GM19043 (cell line): ENCODE data around the gene HOXC12.

ENCODE experiments used
- ATAC-seq: cut with Tn5 transposase; IDR thresholded peaks from one replicate; pipeline ENCODE4 v1.9.1; 2021; ENCODE audit warnings: low read depth; ENCODE audit not compliant: unreplicated experiment

Gene HOXC12

GRCh38 chr12:53992377-53992889 is 37.7 kb downstream of the HOXC12 start:
- ATAC-seq, result no peak

GRCh38 chr12:53993162-53994008 is 38.7 kb downstream of the HOXC12 start:
- ATAC-seq, result no peak

DNA sequence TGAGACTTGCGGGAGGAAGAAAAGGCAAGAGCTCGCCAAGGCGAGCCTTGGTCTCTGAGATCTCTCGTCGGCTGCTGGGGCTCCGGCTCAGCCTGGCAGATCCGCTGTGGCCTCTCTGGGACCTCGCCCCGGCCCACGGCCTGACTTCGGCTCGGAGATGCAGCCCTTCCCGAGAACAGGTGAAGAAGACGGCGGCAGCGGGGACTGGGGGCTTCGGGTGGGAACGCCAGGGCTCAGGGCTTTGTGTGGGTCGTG is 39.2 kb downstream of the HOXC12 start:
- ATAC-seq, result no peak

DNA sequence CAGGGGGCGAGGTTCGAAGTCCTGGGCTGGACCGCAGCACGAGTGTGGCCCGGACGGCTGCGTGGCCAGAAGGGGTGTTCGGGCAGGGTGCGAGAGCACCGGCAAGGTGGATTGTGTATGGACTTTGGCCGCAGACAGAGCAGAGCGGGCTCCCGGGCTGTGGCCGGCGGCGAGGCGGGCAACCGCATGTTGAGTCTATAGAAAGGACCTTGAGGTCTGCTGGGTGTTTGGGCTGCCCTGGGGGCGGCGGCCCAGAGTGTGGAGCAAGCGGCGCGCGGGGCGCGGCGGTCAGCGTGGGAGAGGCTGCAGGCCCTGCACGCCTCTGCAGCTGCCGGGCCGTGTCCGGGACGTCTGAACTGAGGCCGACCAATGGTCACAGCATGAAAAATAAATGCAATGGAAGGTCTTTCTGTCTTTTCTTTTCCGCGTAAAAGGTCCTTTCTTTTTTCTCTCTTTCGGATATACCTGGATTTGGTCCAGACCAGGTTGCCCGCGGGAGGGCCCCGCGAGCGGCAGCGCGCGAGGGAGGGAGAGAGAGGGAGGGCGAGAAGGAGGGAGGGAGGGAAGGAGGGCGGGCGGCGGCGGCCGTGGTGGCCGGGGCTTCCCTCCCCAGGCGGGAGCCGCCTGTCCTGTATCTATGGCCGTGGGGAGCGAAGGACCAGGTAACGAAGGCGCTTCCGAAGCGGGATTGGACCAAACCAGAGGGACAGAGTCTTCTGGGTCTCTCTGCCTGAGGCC is 39.7 kb downstream of the HOXC12 start:
- ATAC-seq, result no peak

DNA sequence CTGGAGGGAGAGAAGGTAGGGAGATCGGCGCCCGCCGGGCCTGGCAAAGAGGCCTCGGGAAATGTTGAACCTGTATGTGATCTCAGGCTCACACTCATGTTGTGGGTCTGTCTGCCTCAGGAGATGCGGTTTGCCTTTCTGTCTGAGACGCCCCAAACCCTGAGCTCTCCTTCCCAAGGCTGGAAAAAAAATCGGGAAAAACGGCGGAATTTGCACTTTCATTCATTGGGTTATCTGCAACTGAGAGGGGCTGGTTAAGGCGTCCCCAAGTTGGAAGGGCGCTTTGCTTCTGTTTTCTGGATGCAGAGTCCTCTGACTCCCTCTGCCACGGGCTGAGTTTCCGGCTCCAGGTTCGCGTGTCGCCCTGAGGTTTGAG is 40.3 kb downstream of the HOXC12 start:
- ATAC-seq, result no peak

- ATAC-seq, result no peak
Measured at GRCh38 chr12:53995378-53996239, 40.9 kb downstream of the HOXC12 start.

- ATAC-seq, result no peak
Measured at GRCh38 chr12:53996240-53997203, 41.8 kb downstream of the HOXC12 start.

GRCh38 chr12:53997204-53998109 is 42.8 kb downstream of the HOXC12 start:
- no peak for ATAC-seq

- ATAC-seq, result no peak
Measured at GRCh38 chr12:53998110-53998899, 43.6 kb downstream of the HOXC12 start.

GRCh38 chr12:53998900-53999236 is 44.2 kb downstream of the HOXC12 start:
- no peak for ATAC-seq

GRCh38 chr12:53999559-54000115 is 44.9 kb downstream of the HOXC12 start:
- no peak for ATAC-seq

GRCh38 chr12:54000116-54001114 is 45.7 kb downstream of the HOXC12 start, which contains the start of gene HOXC9:
HOXC9 (plus strand) TSS chr12:54000161; CDS start chr12:54000189, 28 bp downstream.
- no peak for ATAC-seq

GRCh38 chr12:54001283-54002187 is 46.8 kb downstream of the HOXC12 start:
- no peak for ATAC-seq

DNA sequence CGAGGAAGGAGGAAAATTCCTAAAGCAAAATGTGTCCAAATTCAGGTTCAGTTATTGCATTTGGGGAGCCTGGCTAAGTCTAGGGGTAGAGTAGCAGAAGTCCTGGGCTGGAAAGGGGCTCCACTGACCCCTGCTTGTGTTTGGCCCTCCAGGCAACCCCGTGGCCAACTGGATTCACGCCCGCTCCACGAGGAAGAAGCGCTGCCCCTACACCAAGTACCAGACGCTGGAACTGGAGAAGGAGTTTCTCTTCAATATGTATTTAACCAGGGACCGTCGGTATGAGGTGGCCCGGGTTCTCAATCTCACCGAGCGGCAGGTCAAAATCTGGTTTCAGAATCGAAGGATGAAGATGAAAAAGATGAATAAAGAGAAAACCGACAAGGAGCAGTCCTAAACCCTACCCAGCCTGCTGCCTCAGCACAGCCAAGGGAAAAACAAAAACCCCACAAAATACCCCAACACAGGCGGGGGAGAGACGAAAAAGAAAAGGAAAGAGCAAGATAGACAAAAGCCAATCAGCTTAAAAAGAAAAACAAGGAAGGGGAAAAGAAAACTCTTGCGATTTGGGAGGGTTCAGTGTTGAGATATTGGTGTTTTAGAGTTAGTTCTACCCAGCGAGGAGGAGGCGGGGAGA is 47.7 kb downstream of the HOXC12 start:
- no peak for ATAC-seq

DNA sequence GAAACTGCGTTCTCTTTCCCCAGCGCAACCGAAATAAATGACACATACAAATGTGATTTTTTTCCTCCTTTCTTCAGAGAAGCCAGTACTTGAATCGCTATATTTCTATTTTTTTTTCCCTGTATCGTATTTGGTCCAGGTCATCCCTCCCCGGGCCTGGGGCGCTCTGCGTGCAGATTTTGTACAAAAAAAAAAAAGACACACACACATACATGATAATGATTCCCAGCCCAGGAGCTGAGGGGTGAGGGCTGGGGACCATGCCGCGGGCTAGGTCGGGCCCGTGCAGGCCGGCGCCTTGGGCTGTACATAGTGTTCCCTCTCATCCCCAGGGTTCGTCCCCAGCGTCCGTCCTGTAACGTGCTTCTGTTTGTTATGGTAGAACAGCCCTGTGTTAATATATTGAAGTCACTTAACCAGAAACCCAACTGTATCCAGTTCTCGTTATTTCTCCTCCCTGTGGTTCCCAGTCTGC is 48.2 kb downstream of the HOXC12 start:
- ATAC-seq, result no peak
